CD4-positive, CD25-positive, alpha-beta regulatory T cell (primary cell): ENCODE results near the gene ADGRG7. TPM values are rescaled to one million over a fixed set of nuclear protein-coding genes. Genes with fewer than 3 reads are reported as not detected.

Source experiments
- ATAC-seq, 2 donors: fragments of 150-1000 bp; cut with Tn5 transposase; one replicate each; pipeline ENCODE4 v1.10.0; 2021; ENCODE audit warnings: low read depth in 2 of 2, moderate number of reproducible peaks in 2 of 2, moderate library complexity in 1 of 2
- DNase-seq, 3 donors: peaks; one replicate each; pipeline versions ENCODE4 v3.0.0 to v3.0.0-alpha.2; 2012 to 2022; ENCODE audit warnings: mixed read lengths in 1 of 3
- H3K27ac ChIP-seq: one replicate; pipeline ENCODE4 v1.7.0; 2013; ENCODE audit warnings: mild to moderate bottlenecking, low read length; ENCODE audit not compliant: insufficient read depth, poor library complexity, severe bottlenecking
- H3K27me3 ChIP-seq: one replicate; pipeline ENCODE4 v1.7.0; 2013; ENCODE audit warnings: low read length; ENCODE audit not compliant: control insufficient read depth, insufficient read depth
- H3K36me3 ChIP-seq: one replicate; pipeline ENCODE4 v1.7.0; 2013; ENCODE audit warnings: mild to moderate bottlenecking, low read length, moderate library complexity; ENCODE audit not compliant: control insufficient read depth, insufficient read depth
- H3K4me1 ChIP-seq: 2 replicates; pipeline ENCODE4 v1.7.0; 2013; ENCODE audit warnings: mild to moderate bottlenecking, low read length; ENCODE audit not compliant: insufficient read depth, control insufficient read depth, poor library complexity, severe bottlenecking
- H3K4me3 ChIP-seq: one replicate; pipeline ENCODE4 v1.7.0; 2013; ENCODE audit warnings: low read depth, mild to moderate bottlenecking, low read length, moderate library complexity
- H3K9me3 ChIP-seq, 2 experiments: 1 replicate in 1 of 2; 2 replicates in 1 of 2; pipeline ENCODE4 v1.7.0; 2013; ENCODE audit warnings: low read length in 2 of 2, mild to moderate bottlenecking in 1 of 2, moderate library complexity in 1 of 2; ENCODE audit not compliant: control insufficient read depth in 2 of 2
- H3K27ac Mint-ChIP-seq, 3 donors: one replicate each; pipeline ENCODE4 v1.8.0; 2020 to 2022; ENCODE audit warnings: mild to moderate bottlenecking in 3 of 3, mixed read lengths in 3 of 3, moderate library complexity in 2 of 3
- H3K27me3 Mint-ChIP-seq: one replicate; pipeline ENCODE4 v1.8.0; 2022; ENCODE audit warnings: mild to moderate bottlenecking, mixed read lengths
- H3K36me3 Mint-ChIP-seq: one replicate; pipeline ENCODE4 v1.8.0; 2020; ENCODE audit warnings: mixed read lengths
- H3K4me1 Mint-ChIP-seq, 4 donors: one replicate each; pipeline ENCODE4 v1.8.0; 2020 to 2022; ENCODE audit warnings: mixed read lengths in 4 of 4, mild to moderate bottlenecking in 1 of 4
- H3K4me3 Mint-ChIP-seq, 4 donors: one replicate each; pipeline ENCODE4 v1.8.0; 2020 to 2022; ENCODE audit warnings: mild to moderate bottlenecking in 4 of 4, mixed read lengths in 4 of 4, moderate library complexity in 3 of 4
- H3K9me3 Mint-ChIP-seq, 7 donors: one replicate each; pipeline ENCODE4 v1.8.0; 2020 to 2022; ENCODE audit warnings: mixed read lengths in 7 of 7, mild to moderate bottlenecking in 3 of 7, moderate library complexity in 2 of 7
- polyA plus RNA-seq, 4 donors: library from polyadenylated mRNA; unstranded; fragments of 300-500 nt; fragmentation: Illumina TruSeq; gene quantifications; one replicate each; pipeline ENCODE4 v1.2.3, GENCODE V29; 2021
- total RNA-seq: library from RNA; stranded (reverse); gene quantifications from one replicate; pipeline ENCODE4 v1.2.3, GENCODE V29; 2022

The ADGRG7 gene
- total and polyA plus RNA-seq, 5 donors from 2014 or later = not detected

DNA sequence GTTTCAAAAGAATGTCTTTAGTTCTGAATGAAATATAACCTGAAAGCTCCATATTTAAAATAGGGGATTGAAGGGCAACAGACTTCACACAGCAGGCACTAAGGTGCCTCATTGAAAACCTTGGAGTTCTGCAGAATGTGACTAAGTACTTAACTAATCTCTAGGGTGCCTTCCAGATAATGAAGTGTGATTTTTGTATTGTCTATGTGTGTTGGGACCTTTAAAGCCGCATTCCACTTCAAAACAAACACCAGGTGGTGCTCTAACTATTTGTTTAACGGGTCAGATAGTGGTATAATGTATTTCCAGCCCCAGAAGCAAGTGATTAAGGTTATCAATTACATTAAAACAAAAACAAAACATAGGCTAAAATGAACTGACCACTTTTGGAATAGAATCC, 127.9 kb downstream of the ADGRG7 start:
- peaks cover 92% of the 10 kb centered on the region for H3K36me3 ChIP-seq
- Mint-ChIP-seq H3K4me3 (no peak overlapping the region), H3K27me3 (no peaks in the 10 kb centered on the region), H3K9me3 (no peaks in the 10 kb centered on the region), H3K27ac (no peak overlapping the region), H3K36me3 (peaks cover 44% of the 10 kb centered on the region), H3K4me1 (peaks cover 0 to 17% (median 13%) of the 10 kb centered on the region in 4 donors)
- DNase-seq = peak in 2 of 3 donors; percentile 4 to 24
- H3K4me3 ChIP-seq = no peak overlapping the region
- H3K9me3 ChIP-seq = no peaks in the 10 kb centered on the region
- no peaks in the 10 kb centered on the region for H3K27me3 ChIP-seq
- no peaks in the 10 kb centered on the region for H3K4me1 ChIP-seq
- no peak overlapping the region for H3K27ac ChIP-seq
- no peak for ATAC-seq

DNA sequence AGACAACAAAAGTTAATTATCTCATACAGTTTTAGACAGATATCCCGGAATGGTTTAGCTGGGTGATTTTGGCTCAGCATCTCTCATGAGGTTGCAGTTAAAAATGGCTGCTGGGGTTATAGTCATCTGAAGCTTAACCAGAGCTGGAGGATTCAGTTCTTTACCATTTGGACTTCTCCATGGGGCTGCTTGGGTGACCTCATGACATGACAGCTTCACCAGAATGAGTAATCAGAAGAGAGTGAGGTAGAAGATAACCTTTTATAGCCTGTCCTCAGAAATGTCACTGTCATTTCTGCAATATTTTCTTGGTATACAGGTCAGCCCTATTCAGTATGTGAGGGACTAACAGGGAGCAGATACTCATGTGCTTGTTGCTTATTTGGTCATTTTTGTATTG, 130.8 kb downstream of the ADGRG7 start:
- DNase-seq = no peak
- Histone ChIP-seq H3K27me3 (no peaks in the 10 kb centered on the region), H3K4me1 (no peaks in the 10 kb centered on the region), H3K4me3 (no peak overlapping the region), H3K27ac (no peak overlapping the region), H3K9me3 (no peaks in the 10 kb centered on the region), H3K36me3 (peaks cover 82% of the 10 kb centered on the region)
- Mint-ChIP-seq H3K4me1 (peaks cover 0 to 8% (median 1%) of the 10 kb centered on the region in 4 donors), H3K4me3 (no peak overlapping the region), H3K36me3 (peaks cover 46% of the 10 kb centered on the region), H3K27me3 (no peaks in the 10 kb centered on the region), H3K27ac (no peak overlapping the region), H3K9me3 (no peaks in the 10 kb centered on the region)
- no peak for ATAC-seq

DNA sequence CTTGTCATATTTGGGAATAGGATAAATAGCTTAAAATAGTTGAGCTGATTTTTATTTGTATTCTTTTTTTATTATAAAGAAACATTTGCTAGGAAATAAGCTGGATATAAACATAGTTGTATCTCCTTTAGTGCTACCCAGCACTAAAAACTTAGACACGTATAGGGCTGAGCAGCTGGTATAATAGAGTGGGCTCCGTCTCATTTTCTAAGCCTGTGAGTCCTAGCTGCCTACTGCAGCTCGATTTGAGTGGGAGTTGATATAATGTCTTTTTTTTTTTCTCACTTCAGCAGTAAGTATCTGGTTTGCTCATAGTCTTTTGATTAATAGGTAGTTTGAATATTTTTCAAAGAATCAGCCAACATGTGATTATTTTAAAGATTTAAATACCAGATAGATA, 134.1 kb downstream of the ADGRG7 start:
- H3K4me3 Mint-ChIP-seq = no peak overlapping the region
- H3K27me3 ChIP-seq = no peaks in the 10 kb centered on the region
- no peak for DNase-seq
- peaks cover 76% of the 10 kb centered on the region for H3K36me3 ChIP-seq
- no peak overlapping the region for H3K27ac ChIP-seq
- H3K9me3 Mint-ChIP-seq = no peaks in the 10 kb centered on the region
- no peaks in the 10 kb centered on the region for H3K27me3 Mint-ChIP-seq
- H3K9me3 ChIP-seq = no peaks in the 10 kb centered on the region
- H3K4me1 ChIP-seq = no peaks in the 10 kb centered on the region
- no peak overlapping the region for H3K27ac Mint-ChIP-seq
- H3K4me3 ChIP-seq = no peak overlapping the region
- no peak for ATAC-seq
- H3K36me3 Mint-ChIP-seq = peaks cover 51% of the 10 kb centered on the region
- H3K4me1 Mint-ChIP-seq = peaks cover 0 to 4% (median 0%) of the 10 kb centered on the region in 4 donors

GRCh38 chr3:100744671-100745070, 135.3 kb downstream of the ADGRG7 start:
- H3K9me3 ChIP-seq = no peaks in the 10 kb centered on the region
- no peak overlapping the region for H3K4me3 Mint-ChIP-seq
- peaks cover 50% of the 10 kb centered on the region for H3K36me3 Mint-ChIP-seq
- no peak overlapping the region for H3K27ac ChIP-seq
- DNase-seq (no peak), ATAC-seq (no peak)
- H3K27me3 Mint-ChIP-seq = no peaks in the 10 kb centered on the region
- peaks cover 77% of the 10 kb centered on the region for H3K36me3 ChIP-seq
- H3K9me3 Mint-ChIP-seq = no peaks in the 10 kb centered on the region
- H3K27ac Mint-ChIP-seq = peak overlapping the region in 1 of 3 donors; percentile 60
- no peaks in the 10 kb centered on the region for H3K4me1 ChIP-seq
- no peaks in the 10 kb centered on the region for H3K27me3 ChIP-seq
- H3K4me1 Mint-ChIP-seq = no peaks in the 10 kb centered on the region
- H3K4me3 ChIP-seq = no peak overlapping the region

Other genes with a start within 250 kb of the ADGRG7 start
- 26.0 TPM for gene TOMM70, start 208.5 kb upstream of the ADGRG7 start, total RNA-seq
- gene TOMM70, start 208.5 kb upstream of the ADGRG7 start, polyA plus RNA-seq = 10 to 100 TPM; 12.4 to 22.2 (median 17.0) TPM
- gene LNP1, start 208.1 kb upstream of the ADGRG7 start, total RNA-seq = 0.74 TPM
- gene LNP1, start 208.1 kb upstream of the ADGRG7 start, polyA plus RNA-seq = 1 to 10 TPM in 1 of 4 donors, under 1 TPM in 3; 0.73 to 2.0 (median 0.91) TPM
- 0.39 TPM for gene TMEM45A, start 117.0 kb upstream of the ADGRG7 start, total RNA-seq
- gene TMEM45A, start 117.0 kb upstream of the ADGRG7 start, polyA plus RNA-seq = not detected
- gene TFG, start 99.9 kb downstream of the ADGRG7 start, total RNA-seq = 56.3 TPM
- 10 to 100 TPM; 46.9 to 47.1 (median 47.0) TPM for gene TFG, start 99.9 kb downstream of the ADGRG7 start, polyA plus RNA-seq